Renal pelvis (tissue), 12 donors: ENCODE data around the gene CTNNBL1. TPM values are rescaled to one million over a fixed set of nuclear protein-coding genes. Genes with fewer than 3 reads are reported as not detected.
"Not testable (repeated sequence)": the region's sequence is repeated elsewhere in the genome, so short reads cannot be mapped to it uniquely, and the experiment has no call there.

Experiments
- DNase-seq: peaks from one replicate; pipeline ENCODE4 v3.0.0-alpha.2; 2013
- long read RNA-seq, 16 experiments: transcript quantifications; one replicate each; lab custom pipeline, GENCODE V29; 2026
- polyA plus RNA-seq, 3 donors: library from polyadenylated mRNA; unstranded; fragments of 120-200 nt; gene quantifications; one replicate each; pipeline ENCODE4 v1.2.1, GENCODE V29; 2013; ENCODE audit not compliant: insufficient read length in 3 of 3

CTNNBL1 gene, protein sequence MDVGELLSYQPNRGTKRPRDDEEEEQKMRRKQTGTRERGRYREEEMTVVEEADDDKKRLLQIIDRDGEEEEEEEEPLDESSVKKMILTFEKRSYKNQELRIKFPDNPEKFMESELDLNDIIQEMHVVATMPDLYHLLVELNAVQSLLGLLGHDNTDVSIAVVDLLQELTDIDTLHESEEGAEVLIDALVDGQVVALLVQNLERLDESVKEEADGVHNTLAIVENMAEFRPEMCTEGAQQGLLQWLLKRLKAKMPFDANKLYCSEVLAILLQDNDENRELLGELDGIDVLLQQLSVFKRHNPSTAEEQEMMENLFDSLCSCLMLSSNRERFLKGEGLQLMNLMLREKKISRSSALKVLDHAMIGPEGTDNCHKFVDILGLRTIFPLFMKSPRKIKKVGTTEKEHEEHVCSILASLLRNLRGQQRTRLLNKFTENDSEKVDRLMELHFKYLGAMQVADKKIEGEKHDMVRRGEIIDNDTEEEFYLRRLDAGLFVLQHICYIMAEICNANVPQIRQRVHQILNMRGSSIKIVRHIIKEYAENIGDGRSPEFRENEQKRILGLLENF
- polyA plus RNA-seq = 10 to 100 TPM; 47.0 to 60.0 (median 50.2) TPM
- long read RNA-seq, donor 1, transcript CTNNBL1-201 (16 exons, 1,925 nt) = major isoform, 14 of 21 reads
- long read RNA-seq, donor 1, partial matches to known transcripts = 6 of 21 reads
- long read RNA-seq, donor 1, other reads (novel, unspliced or antisense) = 0 of 21 reads
- long read RNA-seq, donor 2, transcript CTNNBL1-201 (16 exons, 1,925 nt) = major isoform, 19 of 38 reads
- long read RNA-seq, donor 2, partial matches to known transcripts = 18 of 38 reads
- long read RNA-seq, donor 2, other reads (novel, unspliced or antisense) = 0 of 38 reads
- long read RNA-seq, donor 3, partial matches to known transcripts = 0 of 3 reads
- long read RNA-seq, donor 3, other reads (novel, unspliced or antisense) = 0 of 3 reads
- long read RNA-seq, donor 4, transcript CTNNBL1-201 (16 exons, 1,925 nt) = major isoform, 19 of 35 reads
- long read RNA-seq, donor 4, partial matches to known transcripts = 12 of 35 reads
- long read RNA-seq, donor 4, other reads (novel, unspliced or antisense) = 0 of 35 reads
- long read RNA-seq, donor 5, partial matches to known transcripts = 0 of 6 reads
- long read RNA-seq, donor 5, other reads (novel, unspliced or antisense) = 0 of 6 reads
- long read RNA-seq, donor 6, transcript CTNNBL1-201 (16 exons, 1,925 nt) = major isoform, 15 of 23 reads
- long read RNA-seq, donor 6, partial matches to known transcripts = 8 of 23 reads
- long read RNA-seq, donor 6, other reads (novel, unspliced or antisense) = 0 of 23 reads
- long read RNA-seq, donor 7, transcript CTNNBL1-201 (16 exons, 1,925 nt) = major isoform, 15 of 22 reads
- long read RNA-seq, donor 7, partial matches to known transcripts = 5 of 22 reads
- long read RNA-seq, donor 7, other reads (novel, unspliced or antisense) = 0 of 22 reads
- long read RNA-seq, donor 8, transcript CTNNBL1-201 (16 exons, 1,925 nt) = major isoform, 9 of 10 reads
- long read RNA-seq, donor 8, partial matches to known transcripts = 0 of 10 reads
- long read RNA-seq, donor 8, other reads (novel, unspliced or antisense) = 0 of 10 reads
- long read RNA-seq, donor 9, transcript CTNNBL1-201 (16 exons, 1,925 nt) = major isoform, 12 of 30 reads
- long read RNA-seq, donor 9, partial matches to known transcripts = 16 of 30 reads
- long read RNA-seq, donor 9, other reads (novel, unspliced or antisense) = 0 of 30 reads
- long read RNA-seq, donor 10, transcript CTNNBL1-201 (16 exons, 1,925 nt) = major isoform, 10 of 11 reads
- long read RNA-seq, donor 10, partial matches to known transcripts = 0 of 11 reads
- long read RNA-seq, donor 10, other reads (novel, unspliced or antisense) = 0 of 11 reads
- long read RNA-seq, donor 11, partial matches to known transcripts = 0 of 4 reads
- long read RNA-seq, donor 11, other reads (novel, unspliced or antisense) = 0 of 4 reads
- long read RNA-seq, donor 12, transcript CTNNBL1-201 (16 exons, 1,925 nt) = major isoform, 18 of 28 reads
- long read RNA-seq, donor 12, partial matches to known transcripts = 10 of 28 reads
- long read RNA-seq, donor 12, other reads (novel, unspliced or antisense) = 0 of 28 reads
- long read RNA-seq, donor 13, partial matches to known transcripts = 0 of 4 reads
- long read RNA-seq, donor 13, other reads (novel, unspliced or antisense) = 0 of 4 reads
- long read RNA-seq, donor 14, transcript CTNNBL1-201 (16 exons, 1,925 nt) = major isoform, 10 of 27 reads
- long read RNA-seq, donor 14, partial matches to known transcripts = 15 of 27 reads
- long read RNA-seq, donor 14, other reads (novel, unspliced or antisense) = 0 of 27 reads
- long read RNA-seq, donor 15, transcript CTNNBL1-201 (16 exons, 1,925 nt) = major isoform, 18 of 37 reads
- long read RNA-seq, donor 15, partial matches to known transcripts = 19 of 37 reads
- long read RNA-seq, donor 15, other reads (novel, unspliced or antisense) = 0 of 37 reads
- long read RNA-seq, donor 16, transcript CTNNBL1-201 (16 exons, 1,925 nt) = major isoform, 15 of 33 reads
- long read RNA-seq, donor 16, partial matches to known transcripts = 16 of 33 reads
- long read RNA-seq, donor 16, other reads (novel, unspliced or antisense) = 0 of 33 reads

DNA sequence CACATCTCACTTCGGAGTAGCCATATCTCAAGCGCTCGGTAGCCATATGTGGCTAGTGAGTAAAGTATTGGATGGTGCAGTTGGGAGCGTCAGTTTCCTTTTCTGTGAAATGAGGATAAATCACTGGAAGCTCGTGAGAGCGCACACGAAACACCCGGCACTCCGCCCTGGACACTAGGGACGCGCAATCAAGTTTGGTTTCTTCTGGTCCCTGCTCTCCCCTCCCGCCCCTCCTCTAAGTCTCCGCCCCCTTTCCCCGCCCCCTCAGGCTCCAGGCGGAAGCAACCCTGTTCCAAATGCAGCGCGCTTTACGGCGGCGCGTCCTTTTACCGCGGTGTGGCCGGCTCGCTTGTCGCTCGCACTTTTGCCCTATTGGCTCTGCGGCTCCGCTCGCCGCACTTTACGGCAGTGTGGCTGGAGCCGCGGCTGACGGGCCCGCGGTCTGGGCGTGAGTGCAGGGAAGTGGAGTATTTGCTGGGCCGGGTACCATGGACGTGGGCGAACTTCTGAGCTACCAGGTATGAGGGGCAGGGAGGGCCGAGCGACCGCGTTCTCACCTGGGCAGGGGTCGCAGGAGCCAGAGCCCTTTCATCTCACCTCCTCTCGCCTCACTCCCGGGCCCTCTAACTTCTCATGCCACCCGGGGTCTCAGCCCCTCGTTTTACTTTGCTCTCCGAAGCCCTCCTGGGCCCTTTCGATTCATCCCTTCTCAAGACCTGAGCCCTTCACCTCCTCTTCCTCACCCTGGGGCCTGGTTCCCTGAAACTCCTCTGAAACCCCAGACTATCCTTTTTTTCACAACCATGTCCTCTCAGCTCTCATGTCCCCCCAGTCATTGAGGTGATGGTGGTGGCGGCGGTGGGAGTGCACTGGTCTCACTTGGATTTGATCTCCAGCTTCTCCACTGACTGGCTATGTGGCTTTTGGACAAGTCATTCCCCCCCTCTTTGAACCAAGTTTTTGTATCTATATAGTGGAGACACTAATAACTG, at the start of gene CTNNBL1:
CTNNBL1 (plus strand) TSS at position 396 of the 992 bp plus-strand sequence; CDS start at position 489, 93 bp downstream.
- DNase-seq = peak; percentile 97

DNA sequence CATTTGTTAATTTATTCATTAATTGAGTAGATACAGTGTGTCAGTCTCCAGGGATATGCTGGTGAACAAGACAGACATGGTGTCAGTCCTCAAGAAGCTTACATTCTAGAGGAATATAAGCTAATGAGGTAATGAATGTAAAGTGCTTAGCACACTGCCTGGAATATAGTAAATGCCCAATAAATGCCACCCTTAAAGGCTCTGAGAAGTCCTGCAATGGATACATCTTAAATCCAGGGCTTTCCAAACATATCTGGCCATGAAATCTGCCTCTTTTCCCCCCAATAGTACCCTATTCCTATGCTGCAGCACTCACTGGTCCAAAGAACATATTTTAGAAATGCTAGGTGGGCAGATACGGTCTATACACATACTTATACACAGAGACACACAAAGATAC, 49.2 kb upstream of the CTNNBL1 start:
- DNase-seq = no peak

- DNase-seq = no peak
Observed at GRCh38 chr20:37647946-37648345, 45.9 kb upstream of the CTNNBL1 start.

GRCh38 chr20:37649017-37649416, 44.8 kb upstream of the CTNNBL1 start:
- no peak for DNase-seq

DNA sequence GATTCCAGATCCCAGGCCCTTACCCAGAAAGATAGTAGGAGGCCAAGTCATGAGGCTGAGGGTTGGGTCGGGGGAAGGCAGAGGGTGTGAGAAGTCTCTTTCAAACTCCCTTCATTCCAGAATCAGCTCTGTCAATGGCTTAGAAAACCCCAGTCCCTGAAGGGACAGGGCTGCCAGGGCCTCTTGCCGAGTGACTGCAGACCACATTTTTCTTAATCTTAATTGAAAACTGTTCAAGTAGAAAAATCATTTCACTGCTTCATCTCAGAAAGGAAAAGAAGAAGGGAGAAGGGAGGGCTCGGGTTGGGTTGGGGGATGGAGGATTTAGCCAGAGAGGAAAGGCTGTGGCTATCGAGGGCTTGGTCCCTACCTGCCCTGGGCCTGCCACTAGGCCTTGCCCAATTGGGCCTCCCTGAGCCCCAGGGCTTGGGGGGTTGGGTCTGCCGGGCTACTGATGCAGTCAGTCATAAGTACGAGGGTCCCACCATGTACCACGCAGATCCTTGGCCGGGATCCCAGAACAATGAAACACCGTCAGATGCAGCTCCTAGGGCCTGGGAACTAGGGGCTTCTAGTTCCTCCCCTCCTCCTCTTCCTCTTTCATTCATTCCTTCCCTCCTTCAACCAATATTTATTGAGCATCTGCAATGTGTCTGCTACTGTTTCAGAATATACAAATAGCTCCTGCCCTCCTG, 44.0 kb upstream of the CTNNBL1 start:
- DNase-seq = no peak

GRCh38 chr20:37650661-37651060, 43.2 kb upstream of the CTNNBL1 start:
- no peak for DNase-seq

DNA sequence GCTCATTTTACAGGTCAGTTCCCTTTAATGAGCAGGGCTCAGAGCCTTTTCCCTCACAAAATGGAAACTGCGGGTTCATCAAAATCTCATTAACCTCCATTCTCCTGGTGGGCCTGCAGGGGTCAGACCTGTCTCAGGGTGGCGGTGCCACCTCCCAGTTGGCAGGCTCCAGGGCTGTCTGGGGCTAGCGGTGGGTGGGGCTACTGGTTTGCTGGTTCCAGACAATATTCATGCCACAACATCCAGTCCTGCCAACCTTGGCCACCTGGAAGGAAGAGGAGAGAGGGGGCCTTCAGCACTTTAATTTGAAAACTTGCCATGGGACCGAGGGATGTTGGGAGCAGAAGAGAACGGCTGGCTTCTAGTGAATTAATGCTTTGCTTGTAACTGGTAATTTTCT, 41.9 kb upstream of the CTNNBL1 start:
- DNase-seq = no peak

DNA sequence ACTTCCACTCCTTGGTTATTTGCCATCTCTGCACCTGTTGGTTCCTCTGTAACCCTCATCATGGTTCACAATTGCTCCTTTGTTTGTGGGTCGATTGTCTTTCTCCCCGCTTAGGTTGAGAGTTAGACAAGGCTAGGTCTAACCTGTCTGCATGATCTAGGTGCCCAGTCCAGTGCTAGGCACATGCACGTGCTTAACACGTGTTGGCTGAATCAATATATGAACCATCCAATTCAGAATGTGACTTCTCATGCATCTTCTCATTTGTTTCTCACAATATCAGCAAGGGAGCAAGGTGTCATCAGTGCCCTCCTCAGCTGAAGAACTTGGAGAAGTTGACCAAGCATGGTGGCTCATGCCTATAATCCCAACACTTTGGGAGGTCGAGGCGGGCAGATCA, 36.9 kb upstream of the CTNNBL1 start:
- DNase-seq = no peak

GRCh38 chr20:37657924-37658804, 35.7 kb upstream of the CTNNBL1 start:
- no peak for DNase-seq

DNA sequence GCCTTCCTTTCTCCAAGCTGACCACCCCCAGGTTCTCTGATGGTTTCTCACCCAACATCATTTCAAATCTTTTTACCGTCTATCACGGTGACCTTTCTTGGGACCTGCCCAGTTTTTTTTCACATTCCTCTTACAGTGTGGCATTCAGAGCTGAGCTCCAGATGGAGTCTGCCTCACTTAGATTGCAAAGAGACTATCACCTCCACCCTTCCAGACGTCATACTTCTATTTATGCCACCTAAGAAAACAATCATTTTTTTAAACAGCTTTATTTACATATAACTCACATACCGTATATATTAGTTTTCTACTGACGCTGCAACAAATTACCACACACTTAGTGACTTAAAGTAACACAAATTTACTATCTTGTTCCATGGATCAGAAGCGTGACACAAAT, 32.3 kb upstream of the CTNNBL1 start:
- DNase-seq = no peak

DNA sequence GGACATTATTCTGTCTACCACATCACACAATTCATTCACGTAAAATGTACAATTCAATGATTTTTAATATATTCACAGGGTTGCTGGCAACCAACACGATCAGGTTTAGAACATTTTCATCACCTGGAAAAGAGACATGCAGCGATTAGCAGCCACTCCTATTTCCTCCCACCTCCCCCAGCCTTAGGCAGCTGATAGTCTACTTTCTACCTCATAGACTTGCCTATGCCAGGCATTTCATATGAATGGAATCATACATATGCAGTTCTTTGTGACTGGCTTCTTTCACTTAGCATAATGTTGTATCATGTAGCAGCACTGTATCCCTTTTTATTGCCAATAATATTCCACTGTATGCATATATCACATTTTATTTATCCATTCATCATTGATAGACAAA, 31.5 kb upstream of the CTNNBL1 start:
- no peak for DNase-seq

GRCh38 chr20:37664595-37664994, 29.2 kb upstream of the CTNNBL1 start:
- not testable (repeated sequence) for DNase-seq

DNA sequence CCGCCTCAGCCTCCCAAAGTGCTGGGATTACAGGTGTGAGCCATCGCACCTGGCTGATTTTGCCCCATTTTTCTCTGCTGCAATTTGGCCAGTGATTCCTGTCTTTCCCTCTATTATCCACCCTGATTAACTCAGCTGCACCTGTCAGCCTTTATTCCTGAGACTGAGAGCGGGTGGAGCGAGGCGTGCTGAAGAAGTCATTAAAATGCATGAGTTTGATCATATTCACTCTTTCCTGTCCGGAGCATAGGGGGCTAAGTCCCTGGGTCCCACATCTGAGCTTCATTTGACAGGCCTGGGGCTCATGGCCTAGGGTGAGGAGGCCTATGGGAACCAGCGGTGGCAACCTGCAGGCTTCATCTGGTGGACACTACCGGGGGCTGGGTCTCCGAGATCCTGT, 25.7 kb upstream of the CTNNBL1 start:
- DNase-seq = no peak

GRCh38 chr20:37669062-37669772, 24.6 kb upstream of the CTNNBL1 start:
- no peak for DNase-seq

DNA sequence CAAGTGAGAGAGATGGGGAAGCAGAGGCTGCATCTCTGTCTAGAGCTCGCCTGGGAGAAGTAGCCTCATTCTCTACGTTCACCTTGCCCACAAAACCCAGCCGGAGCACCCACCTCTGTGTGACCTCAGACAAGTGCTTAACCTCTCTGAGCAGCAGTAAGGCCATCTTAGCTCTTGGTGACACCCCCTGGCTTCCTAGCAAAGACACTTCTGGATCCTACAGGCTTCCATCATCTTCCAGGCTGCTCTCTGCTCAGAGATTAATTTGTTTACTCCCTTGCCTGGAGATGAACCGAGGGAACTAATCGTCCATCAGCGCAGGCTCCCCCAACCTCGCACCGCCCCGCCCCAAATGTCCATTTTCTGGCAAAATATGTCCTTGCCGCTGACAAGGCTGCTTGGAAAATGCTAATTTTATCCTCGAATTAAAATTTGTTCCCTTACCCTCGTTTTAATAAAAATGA, 24.0 kb upstream of the CTNNBL1 start:
- no peak for DNase-seq
